RWPE1 (cell line): ENCODE measurements around the gene COPS6.

ENCODE experiments used
- CTCF ChIA-PET: fragments of 350-600 bp; sonication (Branson Sonifier 250); formaldehyde crosslinking; extraction: SDS; loops from one replicate; lab custom pipeline; 2021; lab: Yijun Ruan, JAX
- POLR2A ChIA-PET: fragments of 400-600 bp; formaldehyde crosslinking; extraction: SDS; loops from one replicate; lab custom pipeline; 2020; ENCODE audit warnings: antibody characterized with exemption; ENCODE audit not compliant: low non-redundant PET; lab: Yijun Ruan, JAX
- DNase-seq: peaks from one replicate; pipeline ENCODE4 v3.0.0; 2012; ENCODE audit warnings: low spot score
- H3K27ac ChIP-seq: fragments of 450-650 bp; 2 replicates; pipeline ENCODE4 v1.5.1; 2017
- CTCF ChIP-seq: fragments of 450-650 bp; conservative IDR thresholded peaks from 2 replicates; pipeline ENCODE4 v1.5.1; 2017; ENCODE audit warnings: low read depth, mild to moderate bottlenecking

Gene COPS6

GRCh38 chr7:100053215-100053614 lies 35.6 kb upstream of the COPS6 start:
- TF ChIP-seq CTCF = no peak; the same call in 1 of the 2 replicates

GRCh38 chr7:100057006-100057405 lies 31.8 kb upstream of the COPS6 start:
- H3K27ac ChIP-seq = no peak overlapping the region
- no peak for DNase-seq
- TF ChIP-seq CTCF = no peak
- ChIA-PET CTCF (no interaction called here), POLR2A (no interaction called here)

More at GRCh38 chr7:100053215-100053614, 35.6 kb upstream of the COPS6 start:
- DNase-seq = peak; percentile 78
- POLR2A ChIA-PET = interaction anchor here (0.7 kb wide), 1 partner anchor 59 kb away, joined by 7 read pairs; no protein-coding TSS in a partner anchor
- no peak overlapping the region for H3K27ac ChIP-seq
- CTCF ChIA-PET = interaction anchor here (0.6 to 1.3 kb wide), 5 partner anchors 15 to 59 kb away, joined by 3 to 12 read pairs (median 3); partner anchors contain the start of gene ZKSCAN1

DNA sequence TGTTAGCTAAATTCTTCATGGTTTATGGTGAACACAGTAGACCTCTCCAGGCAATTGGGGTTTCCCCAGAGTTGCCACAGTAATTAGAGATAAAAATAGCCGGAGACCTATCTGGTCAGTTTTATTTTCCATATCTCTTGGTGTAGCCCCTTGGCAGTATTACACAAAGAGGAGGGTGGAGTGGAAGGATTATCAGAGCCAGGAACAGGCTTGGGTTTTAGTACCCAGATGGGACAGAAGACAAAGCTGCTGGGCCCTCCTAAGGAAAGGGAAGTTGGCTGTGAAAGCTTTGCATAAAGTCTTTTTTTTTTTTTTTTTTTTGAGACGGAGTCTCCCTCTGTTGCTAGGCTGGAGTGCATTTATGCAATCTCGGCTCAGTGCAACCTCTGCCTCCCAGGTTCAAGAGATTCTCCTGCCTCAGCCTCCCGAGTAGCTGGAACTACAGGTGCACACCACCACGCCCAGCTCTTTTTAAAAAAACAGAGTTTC lies 29.5 kb upstream of the COPS6 start:
- ChIA-PET POLR2A (no interaction called here), CTCF (interaction anchor here (0.8 kb wide), 1 partner anchor 65 kb away, joined by 3 read pairs; no protein-coding TSS in a partner anchor)
- no peak overlapping the region for H3K27ac ChIP-seq
- no peak for DNase-seq
- TF ChIP-seq CTCF = no peak

GRCh38 chr7:100061518-100062193 lies 27.1 kb upstream of the COPS6 start:
- TF ChIP-seq CTCF = no peak
- ChIA-PET CTCF (no interaction called here), POLR2A (no interaction called here)
- DNase-seq = no peak
- 0 out of 2 replicates have a peak overlapping the region, but pooled peaks have one; percentile 0 for H3K27ac ChIP-seq

GRCh38 chr7:100063376-100063775 lies 25.4 kb upstream of the COPS6 start:
- POLR2A ChIA-PET = no interaction called here
- no peak for DNase-seq
- CTCF ChIA-PET = interaction anchor here (0.7 kb wide), 1 partner anchor 168 kb away, joined by 3 read pairs; no protein-coding TSS in a partner anchor

GRCh38 chr7:100064162-100064561 lies 24.6 kb upstream of the COPS6 start:
- no peak for TF ChIP-seq CTCF
- no peak for DNase-seq
- CTCF ChIA-PET = no interaction called here
- H3K27ac ChIP-seq = no peak overlapping the region; the same call in 1 of the 2 replicates
- POLR2A ChIA-PET = no interaction called here

More at GRCh38 chr7:100063376-100063775, 25.4 kb upstream of the COPS6 start:
- H3K27ac ChIP-seq = peak overlapping the region; percentile 18; the same call in 1 of the 2 replicates
- no peak for TF ChIP-seq CTCF
